GM20431 (cell line): ENCODE measurements around the gene RNF214.
"Not testable (repeated sequence)": the region's sequence is repeated elsewhere in the genome, so short reads cannot be mapped to it uniquely, and the experiment has no call there.

ENCODE experiments used
- in situ Hi-C: fragments of 300-500 bp; cut with MseI, MboI; formaldehyde crosslinking; loops from one replicate; pipeline ENCODE4 v1.15.0; 2020; ENCODE audit warnings: low sequenced_read_pairs; ENCODE audit not compliant: unreplicated experiment

The RNF214 gene

DNA sequence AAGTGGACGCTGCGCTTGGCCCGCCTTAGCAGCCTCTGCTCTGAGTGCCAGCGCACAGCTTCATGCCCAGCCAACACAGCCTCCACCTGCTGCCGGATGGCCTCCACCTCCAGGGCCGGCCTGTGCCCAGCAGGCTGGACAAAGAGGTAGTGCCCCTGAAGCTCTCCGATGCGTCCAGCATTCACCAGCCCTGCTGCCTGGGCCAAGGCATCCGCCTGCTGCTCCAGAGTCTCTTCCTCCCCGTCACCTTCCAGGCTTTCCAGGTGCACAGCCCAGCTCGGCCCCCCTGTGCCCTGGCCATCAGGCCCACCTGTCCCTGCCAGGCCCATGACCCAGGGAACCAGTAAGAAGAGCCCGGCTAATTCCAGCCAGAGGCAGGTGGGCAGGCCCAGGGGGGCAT lies 3.1 kb upstream of the RNF214 start:
- in situ Hi-C loops, result no loop called here

DNA sequence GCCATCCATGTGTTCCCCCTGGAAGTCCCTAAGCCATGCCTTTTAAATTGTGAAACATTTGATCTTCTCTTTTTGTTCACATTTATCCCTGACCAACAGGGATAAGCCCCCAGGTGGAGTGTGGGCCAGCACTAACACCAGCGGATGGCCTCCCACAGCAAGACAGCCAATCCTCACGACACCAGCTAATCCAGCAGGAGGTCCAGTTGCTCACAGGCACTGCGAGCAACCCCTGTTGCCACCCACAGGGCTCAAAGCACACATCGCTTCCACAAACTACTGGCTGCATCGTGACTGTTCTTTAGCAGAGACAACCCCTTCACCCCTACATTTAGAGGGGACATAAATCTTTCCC lies 2.6 kb upstream of the RNF214 start:
- in situ Hi-C loops, result no loop called here

DNA sequence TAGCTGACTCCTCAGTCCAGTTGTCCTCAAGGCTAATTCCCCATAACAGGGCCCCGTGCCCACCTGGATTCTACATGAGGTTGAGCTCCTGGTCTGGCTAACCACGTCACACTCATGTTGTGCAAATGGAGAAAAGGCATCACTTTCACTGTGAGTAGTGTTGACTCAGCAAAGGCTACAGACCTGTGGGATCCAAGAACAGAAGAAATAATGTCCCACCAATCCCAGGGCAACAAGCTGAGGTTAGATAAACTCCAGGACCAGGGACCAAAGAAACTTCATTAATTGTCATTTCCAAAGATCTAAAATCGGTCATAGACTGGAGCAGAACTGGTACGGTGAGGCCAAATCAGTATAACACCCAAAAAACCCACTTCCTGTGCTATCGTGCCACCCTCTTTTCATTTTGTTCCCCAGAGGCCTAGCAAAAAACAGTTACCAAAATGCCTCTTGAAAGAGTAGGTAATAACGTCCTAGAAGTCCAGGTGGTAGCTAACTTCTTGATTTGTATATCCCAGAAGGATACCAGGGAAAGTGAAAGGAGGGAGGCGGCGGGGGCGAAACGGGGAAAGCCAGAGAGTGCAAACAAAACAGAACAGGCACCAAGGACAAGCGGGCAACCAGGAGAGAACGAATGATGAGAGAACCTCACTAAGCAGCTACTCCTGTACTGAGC lies 2.0 kb upstream of the RNF214 start:
- in situ Hi-C loops, result no loop called here

DNA sequence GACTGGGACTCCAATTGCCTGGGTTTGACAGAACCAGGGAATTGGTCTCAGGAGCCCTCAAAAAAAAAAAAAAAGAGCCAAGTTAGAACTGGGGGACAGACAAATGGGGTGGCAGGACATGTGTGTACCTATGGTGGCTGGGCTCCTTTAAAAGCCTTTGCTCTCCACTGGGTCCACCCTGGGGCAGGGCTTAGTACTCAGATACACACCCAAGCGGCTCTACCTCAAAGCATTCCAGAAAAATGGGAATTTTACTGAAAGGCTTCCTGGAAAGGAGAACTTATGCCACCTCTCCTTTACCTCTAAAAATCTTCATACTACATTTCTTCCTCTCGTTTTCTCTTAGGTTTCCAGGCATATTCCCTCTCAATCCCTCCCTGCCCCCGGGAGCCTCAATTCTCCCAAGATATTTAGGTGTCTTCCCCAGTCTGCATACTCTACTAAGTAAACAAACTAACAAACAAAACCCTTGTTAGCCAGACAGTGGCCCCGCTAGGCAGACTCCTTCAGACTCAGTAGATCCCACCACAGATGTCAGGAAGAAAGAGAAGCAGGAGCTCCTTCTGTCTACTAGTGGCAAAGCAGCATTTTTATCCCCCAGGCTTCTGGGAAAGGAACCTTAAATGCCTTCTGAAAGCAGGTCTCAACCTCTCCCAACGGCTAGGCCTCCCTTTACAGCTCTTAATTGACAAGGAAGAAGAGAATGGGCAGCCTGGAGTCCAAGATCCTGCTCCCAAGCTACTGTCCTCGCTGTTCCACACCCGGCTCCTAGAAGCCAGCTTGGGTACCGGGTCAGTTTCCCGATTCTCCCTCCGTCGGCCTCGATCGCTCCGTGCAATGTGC lies 1.3 kb upstream of the RNF214 start:
- in situ Hi-C loops, result no loop called here

DNA sequence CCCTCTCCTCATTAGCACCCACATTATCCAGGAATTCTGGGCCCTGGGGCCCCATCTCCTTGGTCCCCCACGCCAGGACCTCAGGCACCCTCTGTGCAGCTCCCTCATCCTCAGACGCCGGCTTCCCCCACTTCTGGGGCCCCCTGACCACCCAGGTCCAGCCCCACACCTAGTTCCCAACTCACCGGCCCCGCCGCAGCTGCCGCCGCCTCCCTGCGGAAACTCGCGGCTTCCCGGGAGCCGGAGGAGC lies 704 bp upstream of the RNF214 start, which contains the start of gene PCSK7:
Gene PCSK7, minus strand, starts transcription at position 232 of the 250 bp plus-strand sequence. CDS start 2,229 bp downstream, outside the sequence.
- in situ Hi-C loops, result no loop called here

DNA sequence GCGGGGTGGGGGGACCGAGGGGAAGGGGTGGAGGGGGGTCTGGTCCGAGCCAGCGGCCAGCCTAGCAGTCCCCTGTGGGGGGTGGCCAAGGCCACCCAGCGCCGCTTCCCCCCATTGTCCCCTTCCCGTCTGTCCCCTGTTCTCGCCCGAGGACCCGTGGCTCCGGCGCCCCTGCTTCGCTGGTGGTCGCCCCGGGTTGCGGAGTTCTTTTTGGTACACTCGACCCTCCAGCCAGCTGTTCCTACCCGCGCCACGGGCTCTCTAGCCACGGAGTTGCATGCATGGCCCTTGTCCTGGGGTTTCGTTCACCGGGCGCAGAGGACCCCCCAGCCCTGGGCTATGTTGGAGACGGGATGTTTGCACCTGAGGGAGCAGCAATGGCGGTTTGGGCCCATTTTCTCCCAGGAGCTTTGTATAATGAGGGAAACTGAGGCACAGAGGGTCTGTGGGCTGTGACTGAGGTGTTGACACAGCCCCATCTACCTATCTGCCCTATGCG lies 489 bp downstream of the RNF214 start:
- in situ Hi-C loops, result no loop called here

DNA sequence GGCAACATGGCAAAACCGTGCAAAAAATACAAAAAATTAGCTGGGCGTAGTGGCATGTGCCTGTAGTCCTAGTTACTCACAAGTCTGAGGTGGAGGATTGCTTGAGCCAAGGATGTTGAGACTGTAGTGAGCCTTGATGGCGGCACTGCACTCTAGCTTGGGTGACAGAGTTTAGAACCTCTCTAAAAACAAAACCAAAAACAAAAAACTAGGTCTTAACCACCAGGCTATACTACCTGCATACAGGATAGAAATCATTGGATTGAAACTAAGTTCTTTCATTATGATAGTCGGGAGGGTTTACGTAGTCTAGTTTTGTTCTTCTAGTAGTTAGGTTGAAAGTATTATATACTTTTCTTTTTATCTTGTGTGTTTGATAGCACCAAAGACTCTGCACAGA lies 5.8 kb downstream of the RNF214 start:
- in situ Hi-C loops, result no loop called here

DNA sequence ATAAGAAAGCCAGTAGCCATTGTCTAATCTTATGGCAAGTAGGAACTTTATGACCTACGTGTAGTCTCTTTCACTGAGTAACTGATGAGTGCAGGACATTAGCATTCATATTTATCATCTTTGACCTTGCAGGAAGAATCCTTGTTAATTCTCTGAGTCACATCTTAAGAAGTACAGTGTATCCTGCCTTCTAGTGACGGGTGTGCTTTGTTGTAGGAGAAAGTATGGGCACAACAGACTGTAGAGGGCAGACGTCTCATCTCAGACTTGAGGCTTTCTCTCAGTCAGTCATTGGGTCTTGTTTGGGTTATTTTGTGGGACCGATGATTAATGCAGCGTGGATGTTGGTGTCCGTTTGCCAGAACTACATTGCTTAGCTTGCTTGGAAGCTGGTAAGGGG lies 6.8 kb downstream of the RNF214 start:
- in situ Hi-C loops, result no loop called here

DNA sequence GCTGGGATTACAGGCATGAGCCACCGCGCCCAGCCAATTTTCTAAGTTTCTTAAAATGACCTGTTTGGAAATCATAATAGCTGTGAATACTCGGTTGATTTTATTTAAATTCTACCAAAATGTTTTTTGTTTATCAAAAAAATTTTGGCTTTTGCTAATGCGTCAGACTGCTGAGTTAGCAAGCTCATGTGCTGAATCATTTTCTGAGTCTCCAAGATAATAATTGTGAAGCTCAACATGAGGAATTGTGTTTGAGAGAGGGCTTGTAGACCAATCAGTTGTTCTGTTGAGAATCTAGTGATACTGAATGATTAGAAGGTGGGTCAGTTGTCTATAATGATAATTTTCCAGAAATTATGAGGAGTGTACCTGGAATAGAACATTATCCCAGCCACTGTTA lies 15.9 kb downstream of the RNF214 start:
- in situ Hi-C loops, result no loop called here

DNA sequence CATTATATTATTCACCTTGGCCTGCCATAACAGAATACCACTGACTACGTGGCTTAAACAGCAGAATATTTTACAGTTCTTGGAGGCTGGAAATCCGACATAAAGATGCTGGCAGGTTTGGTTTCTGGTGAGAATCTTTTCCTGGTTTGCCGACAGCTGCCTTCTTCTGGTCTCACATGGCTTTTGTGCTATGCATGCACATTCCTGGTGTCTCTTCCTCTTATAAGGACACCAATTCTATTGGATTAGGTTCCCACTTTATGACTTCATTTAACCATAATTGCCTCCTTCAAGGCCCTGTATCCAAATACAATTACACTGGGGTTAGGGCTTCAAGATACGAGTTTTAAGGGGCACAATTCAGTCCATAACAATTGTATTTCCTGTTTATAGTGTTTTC lies 17.1 kb downstream of the RNF214 start:
- in situ Hi-C loops, result no loop called here

DNA sequence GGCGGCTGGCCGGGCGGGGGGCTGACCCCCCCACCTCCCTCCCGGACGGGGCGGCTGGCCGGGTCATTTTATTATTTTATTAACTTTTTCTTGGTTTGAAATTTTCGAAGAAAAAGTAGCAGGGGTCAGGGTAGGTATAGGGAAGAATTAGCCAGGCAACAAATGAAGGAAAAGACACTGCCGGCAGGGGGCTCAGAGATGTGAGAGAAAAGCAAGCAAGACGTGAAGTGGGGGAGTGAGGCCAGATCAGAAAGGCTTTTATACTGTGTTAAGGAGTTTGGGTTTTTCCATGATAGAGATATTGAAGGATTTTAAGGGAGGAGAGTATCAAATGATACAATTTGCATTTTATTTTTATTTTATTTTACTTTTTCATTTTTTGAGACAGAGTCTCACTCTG lies 19.0 kb downstream of the RNF214 start:
- in situ Hi-C loops, result no loop called here

DNA sequence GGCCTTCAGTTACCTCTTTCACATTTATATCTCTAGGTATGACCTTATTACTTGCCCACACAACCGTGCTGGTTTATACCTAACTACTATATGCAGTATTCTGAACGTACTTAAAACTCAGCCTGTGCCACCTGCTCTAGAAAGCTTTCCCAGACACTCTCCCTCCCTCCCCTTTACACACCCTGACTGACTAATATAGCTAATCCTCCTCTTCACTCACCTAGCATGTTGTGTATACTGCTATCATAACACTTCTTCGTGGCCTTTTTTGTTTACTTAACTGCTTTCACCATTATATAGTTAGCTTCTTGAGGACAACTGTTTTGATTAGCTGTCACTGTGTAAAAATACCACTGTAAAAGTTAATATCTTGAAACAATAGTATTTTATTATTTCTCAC lies 23.5 kb downstream of the RNF214 start:
- in situ Hi-C loops, result no loop called here

DNA sequence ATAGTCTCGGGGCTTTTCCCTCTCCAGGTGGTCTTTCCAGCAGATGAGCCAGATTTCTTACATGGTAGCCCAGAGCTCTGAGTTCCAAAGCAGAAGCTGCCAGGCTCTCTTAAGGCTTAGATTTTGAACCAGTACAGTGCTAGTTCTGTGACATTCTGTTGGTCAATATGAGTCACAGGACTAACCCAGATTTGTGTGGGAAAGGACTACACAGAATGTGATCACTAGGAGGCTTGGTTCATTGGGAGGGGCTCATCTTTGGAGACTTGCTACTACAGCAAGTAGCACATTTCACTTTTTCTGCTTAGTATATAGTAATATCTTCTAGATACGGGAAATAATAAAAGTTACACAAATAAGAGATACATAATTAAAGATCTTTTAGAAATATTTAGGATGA lies 24.1 kb downstream of the RNF214 start:
- in situ Hi-C loops, result no loop called here

DNA sequence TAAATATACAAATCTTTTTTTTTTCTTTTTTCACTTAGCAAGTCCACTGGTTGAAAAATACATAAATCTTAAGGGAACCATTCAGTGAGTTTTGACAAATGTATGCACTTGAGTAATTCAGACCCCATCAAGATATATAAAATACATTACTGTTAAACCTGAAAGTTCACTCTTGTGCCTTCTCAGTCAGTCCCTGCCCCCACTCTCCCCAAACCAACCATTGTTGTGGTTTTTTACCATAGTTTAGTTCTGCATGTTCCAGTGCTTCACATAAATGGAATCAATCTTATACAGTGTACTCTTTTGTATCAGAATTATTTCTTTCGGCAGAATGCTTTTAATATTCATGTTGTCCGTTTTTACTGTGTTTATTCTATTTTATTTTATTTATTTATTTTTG lies 26.1 kb downstream of the RNF214 start:
- in situ Hi-C loops, result no loop called here

DNA sequence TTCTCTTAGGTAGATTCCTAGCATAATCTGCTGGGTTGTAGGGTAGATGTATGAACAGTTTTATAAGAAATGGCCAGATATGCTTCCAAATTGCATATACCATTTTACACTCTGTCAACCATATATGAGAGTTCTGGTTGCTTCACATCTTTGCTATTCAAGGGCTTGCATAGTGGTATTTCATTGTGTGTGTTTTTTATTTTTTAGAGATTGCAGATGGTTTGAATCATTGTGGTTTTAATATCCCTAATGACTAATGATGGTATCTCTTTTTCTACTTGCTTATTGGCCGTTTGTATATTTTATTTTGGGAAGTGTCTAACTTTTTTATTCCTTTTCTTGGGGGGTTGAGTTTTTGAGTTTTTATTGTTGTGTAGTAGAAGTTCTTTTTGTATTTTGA lies 26.9 kb downstream of the RNF214 start:
- in situ Hi-C loops, result no loop called here

DNA sequence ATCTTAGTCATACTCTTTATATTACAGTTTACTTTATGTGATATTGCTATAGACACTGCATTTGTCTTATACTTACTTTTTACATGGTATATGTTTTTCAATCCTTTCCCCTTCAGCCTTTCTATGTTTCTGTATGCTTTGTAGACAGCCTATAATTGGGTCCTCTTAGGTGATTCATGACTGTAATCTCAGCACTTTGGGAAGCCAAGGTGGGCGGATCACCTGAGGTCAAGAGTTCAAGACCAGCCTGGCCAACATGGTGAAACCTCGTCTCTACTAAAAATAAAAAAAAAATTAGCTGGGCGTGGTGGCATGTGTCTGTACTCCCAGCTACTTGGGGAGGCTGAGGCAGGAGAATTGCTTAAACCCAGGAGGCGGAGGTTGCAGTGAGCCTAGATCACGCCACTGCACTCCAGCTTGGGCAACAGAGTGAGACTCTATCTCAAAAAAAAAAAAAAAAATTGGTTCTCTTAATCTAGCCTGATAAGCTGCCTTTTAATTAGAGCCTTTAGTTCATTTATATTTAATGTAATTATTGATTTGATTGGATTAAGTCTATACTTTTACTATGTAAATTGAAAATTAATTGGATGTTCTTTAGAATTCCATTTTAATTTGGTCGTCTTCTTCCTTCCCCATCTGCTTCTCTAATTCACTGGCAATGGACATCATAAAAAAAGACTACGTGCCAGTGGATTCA lies 32.3 kb downstream of the RNF214 start:
- in situ Hi-C loops, result not testable (repeated sequence)

DNA sequence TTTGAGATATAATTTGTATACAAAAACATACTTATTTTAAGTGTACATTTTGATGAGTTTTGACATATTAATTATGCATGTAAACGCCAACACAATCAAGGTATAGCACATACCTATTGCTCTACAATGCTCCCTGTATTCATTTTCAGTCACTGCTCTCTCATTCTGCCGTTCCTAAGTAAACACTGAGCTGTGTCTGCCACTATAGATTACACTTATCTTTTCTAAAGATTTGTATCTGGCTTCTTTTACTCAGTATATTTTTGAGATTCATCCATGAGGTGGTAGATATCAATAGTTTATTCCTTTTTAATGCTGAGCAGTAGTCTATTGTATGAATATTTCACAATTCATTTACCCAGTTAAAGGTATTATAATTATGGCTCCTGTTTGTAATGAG lies 33.3 kb downstream of the RNF214 start:
- in situ Hi-C loops, result no loop called here

DNA sequence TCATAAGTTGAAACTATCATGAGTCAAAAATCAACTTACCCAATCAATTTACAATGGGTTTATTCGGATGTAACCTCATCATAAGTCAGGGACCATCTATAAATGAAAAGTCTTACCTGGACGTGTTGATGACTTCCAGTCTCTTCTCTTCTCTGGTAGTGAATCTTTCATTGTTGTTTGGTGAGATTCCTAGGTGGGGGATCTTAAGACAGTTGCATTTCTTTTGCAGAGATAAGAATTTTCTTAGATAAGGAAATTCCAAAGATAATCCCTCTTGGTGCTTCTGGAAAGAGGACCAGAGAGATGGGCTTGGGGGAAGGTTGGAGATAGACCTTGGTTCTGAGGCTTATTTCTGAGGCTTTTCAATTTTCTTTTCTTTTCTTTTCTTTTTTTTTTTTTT lies 37.4 kb downstream of the RNF214 start:
- in situ Hi-C loops, result no loop called here

DNA sequence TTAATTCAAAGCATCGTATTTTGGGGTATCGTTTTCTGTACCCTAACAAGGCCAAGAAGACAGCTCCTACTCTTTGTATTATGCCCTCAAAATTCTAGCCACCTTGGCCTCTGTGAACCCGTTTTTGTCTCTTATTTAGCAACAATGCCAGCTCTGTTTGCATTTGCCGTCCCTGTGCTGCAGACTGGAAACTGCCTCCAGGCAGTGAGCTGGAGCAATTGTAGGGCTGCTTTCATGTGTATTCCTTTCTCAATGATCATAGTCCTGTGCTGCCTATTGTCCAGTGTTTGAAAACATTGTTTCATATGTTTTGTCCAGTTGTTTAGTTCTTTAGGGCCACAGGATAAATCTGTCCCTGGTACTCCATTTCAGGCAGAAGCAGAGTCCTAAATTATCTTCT lies 38.7 kb downstream of the RNF214 start:
- in situ Hi-C loops, result no loop called here

DNA sequence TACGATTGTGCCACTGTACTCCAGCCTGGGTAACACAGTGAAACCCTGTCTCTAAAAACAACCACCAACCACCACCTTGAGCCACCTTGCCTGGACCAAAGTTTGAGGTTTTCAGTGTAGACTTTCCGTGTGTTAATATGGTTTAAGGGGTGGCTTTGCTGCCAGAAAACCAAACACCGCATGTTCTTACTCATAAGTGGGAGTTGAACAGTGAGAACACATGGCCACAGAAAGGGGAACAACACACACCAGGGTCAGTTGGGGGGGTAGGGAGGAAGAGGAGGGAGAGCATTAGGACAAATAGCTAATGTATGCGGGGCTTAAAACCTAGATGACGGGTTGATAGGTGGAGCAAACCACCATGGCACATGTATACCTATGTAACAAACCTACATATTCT lies 39.7 kb downstream of the RNF214 start:
- in situ Hi-C loops, result not testable (repeated sequence)

DNA sequence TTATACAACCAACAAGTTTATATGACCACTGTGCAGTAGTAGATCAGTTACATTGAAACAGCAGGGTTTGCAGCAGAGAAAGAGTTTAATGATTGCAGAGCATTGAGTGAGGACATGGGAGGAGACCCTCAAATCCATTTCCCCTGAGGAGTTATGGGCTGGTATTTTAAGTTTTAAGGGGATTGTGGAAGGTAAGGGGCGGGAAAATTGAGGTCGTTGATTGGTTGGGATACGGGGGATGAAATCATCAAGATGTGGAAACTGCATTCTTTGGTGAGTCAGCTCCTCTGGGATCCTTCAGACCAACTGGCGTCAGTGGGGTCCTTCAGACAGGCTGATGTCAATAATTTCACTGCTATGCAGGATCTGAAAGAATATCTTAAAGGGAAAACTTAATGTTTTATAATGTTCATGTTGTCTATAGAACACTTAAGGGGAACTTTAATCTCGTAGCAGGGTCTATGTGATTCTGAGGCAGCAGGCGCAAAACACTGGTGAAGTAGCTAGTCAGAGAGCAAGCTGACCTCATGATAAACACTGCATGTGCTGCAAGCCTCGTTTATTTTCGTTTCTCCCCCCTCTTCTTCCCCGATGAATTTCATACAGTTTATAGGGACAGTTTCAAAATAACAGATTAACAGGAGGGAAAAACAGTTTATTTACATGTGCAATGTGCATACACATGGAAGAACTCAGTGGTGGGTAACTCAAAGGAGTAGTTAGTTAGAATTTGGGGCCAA lies 41.2 kb downstream of the RNF214 start:
- in situ Hi-C loops, result no loop called here
